GM23338 (cell line): ENCODE measurements around the gene TMEM92. TPM values are rescaled to one million over a fixed set of nuclear protein-coding genes. Genes with fewer than 3 reads are reported as not detected.

ENCODE experiments used
- ATAC-seq: fragments of 200-7000 bp; cut with Tn5 transposase; 3 replicates; pipeline ENCODE4 v1.9.1; 2020
- DNase-seq: peaks from one replicate; pipeline ENCODE4 v3.0.0-alpha.2; 2015; ENCODE audit warnings: low spot score
- H2AFZ ChIP-seq: fragments of 200-600 bp; sonication (generic); 2 replicates; pipeline ENCODE4 v1.8.0; 2016; ENCODE audit warnings: antibody characterized with exemption, mild to moderate bottlenecking, moderate library complexity
- H3F3A ChIP-seq: fragments of 200-600 bp; sonication (generic); replicated peaks from 2 replicates; pipeline ENCODE4 v1.8.0; 2017; ENCODE audit warnings: antibody characterized with exemption, mixed run types, low read depth
- H3K27ac ChIP-seq: fragments of 200-600 bp; sonication (generic); 2 replicates; pipeline ENCODE4 v1.6.1; 2016; ENCODE audit warnings: low read depth
- H3K27me3 ChIP-seq: fragments of 200-600 bp; sonication (generic); 2 replicates; pipeline ENCODE4 v1.8.0; 2016; ENCODE audit warnings: mild to moderate bottlenecking, mixed run types, moderate library complexity; ENCODE audit not compliant: insufficient read depth
- H3K36me3 ChIP-seq: fragments of 200-600 bp; sonication (generic); 2 replicates; pipeline ENCODE4 v1.8.0; 2016; ENCODE audit warnings: mild to moderate bottlenecking; ENCODE audit not compliant: insufficient read depth
- H3K4me1 ChIP-seq: fragments of 200-600 bp; sonication (generic); 2 replicates; pipeline ENCODE4 v1.8.0; 2016; ENCODE audit warnings: mild to moderate bottlenecking, moderate library complexity; ENCODE audit not compliant: insufficient read depth
- H3K4me2 ChIP-seq: fragments of 200-600 bp; sonication (generic); 2 replicates; pipeline ENCODE4 v1.7.1; 2017; ENCODE audit warnings: mixed run types
- H3K4me3 ChIP-seq: fragments of 200-600 bp; sonication (generic); 2 replicates; pipeline ENCODE4 v1.6.1; 2016; ENCODE audit warnings: mixed run types
- H3K79me2 ChIP-seq: fragments of 200-600 bp; sonication (generic); replicated peaks from 2 replicates; pipeline ENCODE4 v1.8.0; 2017; ENCODE audit warnings: mild to moderate bottlenecking; ENCODE audit not compliant: insufficient read depth
- H3K9me2 ChIP-seq: fragments of 200-600 bp; sonication (generic); 2 replicates; pipeline ENCODE4 v1.8.0; 2017; ENCODE audit not compliant: insufficient read depth
- H4K20me1 ChIP-seq: fragments of 200-600 bp; sonication (generic); replicated peaks from 2 replicates; pipeline ENCODE4 v1.8.0; 2017; ENCODE audit warnings: mild to moderate bottlenecking; ENCODE audit not compliant: insufficient read depth
- H3K27ac Mint-ChIP-seq: 2 replicates; pipeline ENCODE4 v1.8.0; 2020; ENCODE audit warnings: inconsistent platforms, mild to moderate bottlenecking, moderate library complexity, mixed read lengths
- H3K27me3 Mint-ChIP-seq: 3 replicates; pipeline ENCODE4 v1.8.0; 2022; ENCODE audit warnings: low read depth, mild to moderate bottlenecking, moderate library complexity, mixed read lengths, inconsistent platforms; ENCODE audit not compliant: insufficient read depth, poor library complexity
- H3K36me3 Mint-ChIP-seq: 3 replicates; pipeline ENCODE4 v1.8.0; 2021; ENCODE audit warnings: low read depth, mild to moderate bottlenecking, inconsistent platforms, moderate library complexity, mixed read lengths
- H3K4me1 Mint-ChIP-seq: 3 replicates; pipeline ENCODE4 v1.8.0; 2020; ENCODE audit warnings: mild to moderate bottlenecking, inconsistent platforms, mixed read lengths
- H3K4me3 Mint-ChIP-seq: 3 replicates; pipeline ENCODE4 v1.8.0; 2021; ENCODE audit warnings: moderate library complexity, mild to moderate bottlenecking, inconsistent platforms, mixed read lengths
- H3K9me3 Mint-ChIP-seq: 3 replicates; pipeline ENCODE4 v1.8.0; 2020; ENCODE audit warnings: moderate library complexity, mild to moderate bottlenecking, inconsistent platforms, mixed read lengths
- CTCF ChIP-seq, 2 experiments: fragments of 200-600 bp in 1 of 2; sonication (generic) in 1 of 2; conservative IDR thresholded peaks; 2 replicates each; pipeline versions ENCODE4 v1.5.1 to v1.6.1; 2016 to 2017; ENCODE audit warnings: antibody characterized with exemption in 2 of 2, low read depth in 2 of 2, mild to moderate bottlenecking in 2 of 2, moderate library complexity in 1 of 2
- EZH2 ChIP-seq: fragments of 200-600 bp; sonication (generic); IDR thresholded peaks from one replicate; pipeline ENCODE4 v1.8.0; 2017; ENCODE audit warnings: antibody characterized with exemption, mild to moderate bottlenecking, low read depth; ENCODE audit not compliant: unreplicated experiment
- JUNB ChIP-seq: IDR thresholded peaks from one replicate; pipeline ENCODE4 v1.6.1; 2016; ENCODE audit warnings: antibody characterized with exemption; ENCODE audit not compliant: unreplicated experiment
- POLR2AphosphoS5 ChIP-seq: IDR thresholded peaks from 2 replicates; pipeline ENCODE4 v1.6.1; 2016; ENCODE audit warnings: antibody characterized with exemption, low read depth
- polyA plus RNA-seq: library from polyadenylated mRNA; unstranded; fragments of >200 nt; fragmentation: Nextera tagmentation; extraction: Ambion mirVana; gene quantifications from 2 replicates; pipeline ENCODE4 v1.2.1, GENCODE V29; 2016
- total RNA-seq: library from RNA; depleted of rRNA; stranded (reverse); fragments of >200 nt; shearing (Covaris generic); gene quantifications from 2 replicates; pipeline ENCODE4 v1.2.3, GENCODE V29; 2014

Gene TMEM92
- total and polyA plus RNA-seq, 2 experiments from 2014 or later: 9.7 to 18.4 TPM

GRCh38 chr17:50259477-50260324 is 14.6 kb upstream of the TMEM92 start (continued):
- TF ChIP-seq EZH2: no peak

- DNase-seq: no peak
These were observed 13.8 kb upstream of the TMEM92 start for GRCh38 chr17:50260501-50260911.

GRCh38 chr17:50261051-50261915 is 13.0 kb upstream of the TMEM92 start:
- Mint-ChIP-seq H3K9me3 (no peaks in the 10 kb centered on the region; the same call in 2 of the 3 replicates), H3K36me3 (no peaks in the 10 kb centered on the region), H3K4me3 (no peak overlapping the region; the same call in 2 of the 3 replicates), H3K27ac (no peak overlapping the region), H3K4me1 (peaks cover 29% of the 10 kb centered on the region), H3K27me3 (peaks cover 24% of the 10 kb centered on the region)
- no peaks in the 10 kb centered on the region for H3K9me2 ChIP-seq
- H3K4me2 ChIP-seq: no peak overlapping the region
- H3K36me3 ChIP-seq: no peaks in the 10 kb centered on the region
- H3K4me1 ChIP-seq: peaks cover 17% of the 10 kb centered on the region; the same call in 1 of the 2 replicates
- DNase-seq: no peak
- no peak overlapping the region for H3K27ac ChIP-seq
- no peaks in the 10 kb centered on the region for H3K27me3 ChIP-seq
- no peak for ATAC-seq
- H3K79me2 ChIP-seq: no peaks in the 10 kb centered on the region
- no peaks in the 10 kb centered on the region for H3F3A ChIP-seq
- TF ChIP-seq POLR2AphosphoS5: no peak
- H3K4me3 ChIP-seq: no peak overlapping the region
- H4K20me1 ChIP-seq: no peaks in the 10 kb centered on the region
- no peak overlapping the region for H2AFZ ChIP-seq

More at GRCh38 chr17:50260501-50260911, 13.8 kb upstream of the TMEM92 start:
- Histone ChIP-seq H3K4me3 (no peak overlapping the region), H3K27me3 (no peaks in the 10 kb centered on the region), H3K4me2 (no peak overlapping the region), H3K4me1 (peaks cover 17% of the 10 kb centered on the region; the same call in 1 of the 2 replicates), H3K79me2 (no peaks in the 10 kb centered on the region), H2AFZ (no peak overlapping the region), H3K27ac (no peak overlapping the region), H4K20me1 (no peaks in the 10 kb centered on the region), H3F3A (no peaks in the 10 kb centered on the region), H3K9me2 (no peaks in the 10 kb centered on the region), H3K36me3 (no peaks in the 10 kb centered on the region)
- peaks cover 21% of the 10 kb centered on the region for H3K27me3 Mint-ChIP-seq
- peaks cover 22% of the 10 kb centered on the region for H3K4me1 Mint-ChIP-seq
- no peak overlapping the region for H3K27ac Mint-ChIP-seq
- no peaks in the 10 kb centered on the region for H3K9me3 Mint-ChIP-seq
- TF ChIP-seq CTCF (conservative IDR thresholded peaks at IDR 0.05; ENCODE audit: low read depth in 2 of 2) (no peak), JUNB (no peak)
- no peak overlapping the region for H3K4me3 Mint-ChIP-seq
- ATAC-seq: no peak
- H3K36me3 Mint-ChIP-seq: no peaks in the 10 kb centered on the region
